ENCODE measurements around the gene DCDC2C.

Gene DCDC2C

GRCh38 chr2:3709225-3709624 is 5.8 kb downstream of the DCDC2C start:
- no peak for DNase-seq (ENCODE audit: low read depth in 3 of 3)

- no peak for DNase-seq (ENCODE audit: low read depth in 3 of 3)
Observed at GRCh38 chr2:3712424-3712823, 9.0 kb downstream of the DCDC2C start.

- DNase-seq (ENCODE audit: low read depth in 3 of 3) = no peak
Observed at GRCh38 chr2:3712831-3713503, 9.6 kb downstream of the DCDC2C start.

- no peak for DNase-seq (ENCODE audit: low read depth in 3 of 3)
Observed at GRCh38 chr2:3718679-3719078, 15.3 kb downstream of the DCDC2C start.

DNA sequence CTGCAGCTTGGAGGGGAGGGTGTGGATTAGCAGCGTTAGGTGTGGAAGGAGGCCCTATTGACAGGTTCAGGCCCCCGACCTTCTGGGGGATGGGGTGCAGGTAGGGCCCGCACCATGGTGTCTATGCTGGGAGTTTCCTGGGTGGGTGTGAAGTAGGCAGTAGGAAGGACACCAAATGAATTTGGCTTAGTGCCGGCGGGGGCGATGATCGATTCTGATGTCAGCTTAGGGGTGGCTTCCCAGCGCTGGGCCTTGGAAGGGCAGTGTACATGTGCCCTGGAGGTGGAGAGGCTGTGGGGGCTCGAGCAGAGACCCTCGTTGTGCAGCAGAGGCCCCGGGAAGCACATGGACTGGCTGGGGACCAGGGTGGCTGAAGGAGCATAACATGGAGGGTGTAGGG is 21.6 kb downstream of the DCDC2C start:
- DNase-seq (ENCODE audit: low read depth in 3 of 3) = no peak

DNA sequence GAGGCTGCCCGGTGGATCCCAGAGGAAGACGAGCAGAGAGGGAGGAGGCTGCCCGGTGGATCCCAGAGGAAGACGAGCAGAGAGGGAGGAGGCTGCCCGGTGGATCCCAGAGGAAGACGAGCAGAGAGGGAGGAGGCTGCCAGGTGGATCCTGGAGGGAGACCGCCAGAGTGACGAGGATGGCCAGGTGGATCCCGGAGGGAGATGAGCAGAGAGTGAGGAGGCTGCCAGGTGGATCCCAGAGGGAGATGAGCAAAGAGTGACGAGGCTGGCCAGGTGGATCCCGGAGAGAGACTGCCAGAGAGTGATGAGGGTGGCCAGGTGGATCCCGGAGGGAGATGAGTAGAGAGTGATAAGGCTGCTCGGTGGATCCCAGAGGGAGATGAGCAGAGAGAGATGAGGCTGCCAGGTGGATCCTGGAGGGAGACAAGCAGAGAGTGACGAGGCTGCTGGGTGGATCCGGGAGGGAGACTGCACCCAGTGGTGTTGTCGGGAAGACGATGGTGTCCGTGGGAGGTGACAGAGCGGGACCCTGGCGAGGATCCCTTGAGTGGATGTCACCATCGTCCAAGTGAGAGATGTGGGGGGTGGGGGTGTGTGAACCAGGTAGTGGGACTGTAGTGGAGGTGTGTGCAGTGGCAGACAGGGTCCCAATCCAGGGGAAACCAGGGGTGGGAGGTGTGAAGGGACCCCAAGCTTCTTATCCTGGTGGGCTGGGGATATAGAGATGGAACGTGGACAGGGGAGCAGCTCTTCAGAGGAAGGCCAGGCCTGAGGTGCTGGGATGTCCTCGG is 22.3 kb downstream of the DCDC2C start:
- no peak for DNase-seq (ENCODE audit: low read depth in 3 of 3)

DNA sequence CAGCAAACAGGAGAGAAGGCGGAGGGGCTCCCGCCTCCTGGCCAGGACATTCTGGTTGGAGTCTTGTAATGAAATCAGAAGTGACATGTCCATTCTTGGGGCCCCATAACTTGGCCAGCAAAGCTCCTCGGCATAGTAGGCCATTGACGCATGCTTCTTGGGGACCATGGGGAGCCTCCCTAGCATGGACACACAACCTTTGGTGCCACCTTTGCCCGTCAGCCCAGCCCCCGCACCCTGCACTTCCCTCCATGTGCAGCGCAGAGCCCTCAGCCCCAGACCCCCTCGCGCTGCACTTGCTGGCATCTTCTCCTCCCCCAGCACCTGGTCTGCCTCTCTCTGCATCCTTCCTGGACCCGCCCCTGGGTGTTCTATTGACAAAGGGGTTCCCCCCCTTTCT is 23.1 kb downstream of the DCDC2C start:
- DNase-seq (ENCODE audit: low read depth in 3 of 3) = no peak

DNA sequence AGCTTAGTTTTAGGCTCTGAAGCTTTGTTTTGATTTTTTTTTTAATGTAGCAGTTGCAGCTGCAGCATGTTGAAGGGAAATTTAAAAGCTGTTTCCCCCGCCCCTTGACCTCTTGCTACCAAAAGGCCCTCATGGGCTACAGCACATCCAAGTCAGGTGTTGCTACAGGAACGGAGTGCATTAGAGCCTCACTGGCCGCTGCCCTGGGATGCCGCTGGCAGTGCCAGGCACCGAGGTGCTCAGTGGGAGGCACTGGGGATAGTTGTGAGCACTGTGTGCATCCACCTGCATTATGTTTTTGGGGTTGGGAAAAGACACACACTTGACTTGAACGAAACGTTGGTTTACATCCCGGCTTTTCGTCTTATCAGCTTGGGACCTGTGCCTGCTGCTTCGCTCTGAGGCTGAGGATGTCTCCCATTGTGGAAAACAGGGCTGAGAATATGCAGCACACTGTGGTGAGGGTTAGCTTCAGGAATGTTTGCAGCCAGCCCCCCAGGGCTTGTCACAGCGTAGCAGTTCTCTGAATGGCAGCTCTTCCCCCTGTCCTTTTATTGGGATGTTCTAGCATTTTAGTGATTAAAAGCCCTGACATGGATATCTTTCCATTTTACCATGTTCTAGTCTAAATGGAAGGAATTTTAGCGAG is 24.1 kb downstream of the DCDC2C start:
- DNase-seq (ENCODE audit: low read depth in 3 of 3) = no peak

DNA sequence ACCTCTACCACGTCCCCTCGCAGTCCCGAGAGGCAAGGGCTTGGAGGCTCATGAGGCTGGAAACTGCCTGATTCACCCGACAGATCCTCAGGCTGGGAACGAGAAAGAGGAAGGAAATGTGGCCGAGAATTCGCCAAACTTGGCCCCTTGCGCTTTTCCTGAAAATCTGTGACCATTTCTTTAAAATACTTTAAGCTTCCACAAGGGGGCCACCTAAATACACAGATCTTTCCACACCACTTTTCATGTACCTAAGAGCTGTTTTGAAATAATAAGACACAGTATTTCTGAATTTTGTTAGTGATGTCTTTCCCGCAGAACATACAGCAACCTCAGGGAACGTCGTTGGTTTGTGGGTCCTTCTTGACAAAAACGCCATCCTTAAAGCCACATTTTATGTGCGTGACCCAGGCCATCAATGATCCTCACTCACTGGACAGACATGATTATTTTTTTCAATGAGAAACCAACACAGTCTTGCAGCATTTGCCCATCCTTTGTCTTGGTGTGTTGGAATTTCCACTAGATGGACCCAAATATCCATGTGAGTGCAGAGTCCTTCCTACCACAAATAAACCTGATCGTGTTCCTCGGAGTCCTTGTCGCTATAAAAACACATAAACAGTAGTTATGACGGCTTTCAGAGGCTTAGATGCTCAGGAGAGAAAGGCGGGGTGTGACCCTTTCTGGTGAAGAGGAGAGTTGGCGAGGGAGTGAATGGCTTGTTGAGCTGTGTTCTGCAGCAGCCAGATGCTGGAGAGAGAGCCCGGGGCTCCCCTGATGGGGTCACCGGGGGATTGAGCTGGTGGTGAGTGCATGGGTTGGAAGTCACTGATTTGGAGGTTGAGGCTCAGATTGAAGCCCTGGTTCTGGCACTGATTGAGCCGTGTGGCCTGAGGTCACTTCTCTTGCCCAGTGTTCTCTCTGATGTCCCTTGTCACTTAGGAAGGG is 25.0 kb downstream of the DCDC2C start:
- DNase-seq (ENCODE audit: low read depth in 3 of 3) = no peak

- no peak for DNase-seq (ENCODE audit: low read depth in 3 of 3)
Observed at GRCh38 chr2:3729055-3729448, 25.7 kb downstream of the DCDC2C start.

DNA sequence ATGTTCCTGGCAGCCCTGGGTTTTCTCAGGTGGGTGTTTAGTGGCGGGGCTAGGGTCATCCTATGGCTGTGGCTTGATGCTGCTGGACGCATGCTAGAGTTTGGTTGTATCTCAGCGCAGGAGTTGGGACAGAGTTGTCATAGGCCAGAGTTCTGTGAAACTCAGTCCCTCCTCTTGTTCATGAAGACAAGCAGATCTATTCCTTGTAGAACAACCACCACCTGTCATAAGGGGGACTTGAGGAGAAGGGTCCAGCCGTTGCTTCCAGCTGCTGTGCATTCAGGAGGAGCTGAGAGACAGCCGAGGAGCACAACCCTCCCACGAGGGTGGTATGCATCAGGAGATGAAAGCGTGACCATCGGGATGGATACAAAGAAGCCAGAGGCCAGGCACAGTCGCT is 26.4 kb downstream of the DCDC2C start:
- no peak for DNase-seq (ENCODE audit: low read depth in 3 of 3)

DNA sequence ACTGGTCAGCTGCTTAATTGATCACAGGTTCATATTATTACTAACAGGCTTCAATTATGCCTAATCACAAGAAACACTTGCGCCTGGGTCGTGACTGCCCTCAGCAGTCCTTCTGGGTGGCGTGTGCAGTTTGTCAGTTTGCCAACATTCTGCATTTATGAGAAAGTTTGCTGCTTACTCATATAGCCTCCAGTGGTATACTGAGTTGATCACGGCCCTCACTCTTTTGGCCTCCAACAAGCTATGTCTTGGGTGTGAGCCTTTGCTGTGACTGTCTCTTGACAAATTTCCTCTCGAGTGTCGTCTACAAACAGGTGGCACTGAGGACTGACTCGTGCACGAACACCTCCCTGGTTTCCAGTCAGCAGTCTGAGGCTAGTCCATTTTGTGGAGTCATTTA is 27.3 kb downstream of the DCDC2C start:
- no peak for DNase-seq (ENCODE audit: low read depth in 3 of 3)

DNA sequence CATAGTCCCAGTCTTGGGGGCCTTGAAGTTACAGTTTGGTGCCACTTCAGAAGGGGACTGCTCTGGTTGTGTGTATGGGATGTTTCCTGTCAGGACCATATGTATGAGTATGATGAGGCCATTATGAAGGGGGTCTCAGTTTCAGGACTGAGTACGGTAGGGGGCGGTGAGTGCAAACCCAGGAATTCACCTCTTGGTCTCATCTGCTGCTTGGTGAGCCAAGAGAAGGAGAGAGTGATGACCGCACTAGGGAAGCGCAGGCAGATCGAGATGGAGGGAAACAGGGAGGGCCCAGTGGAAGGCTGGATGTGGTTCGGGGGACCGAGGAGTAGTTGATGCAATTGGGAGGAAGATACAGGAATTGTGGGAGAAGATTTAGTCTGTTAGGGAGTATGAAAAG is 28.5 kb downstream of the DCDC2C start:
- DNase-seq (ENCODE audit: low read depth in 3 of 3) = no peak

GRCh38 chr2:3736112-3736511 is 32.7 kb downstream of the DCDC2C start:
- DNase-seq (ENCODE audit: low read depth in 3 of 3) = no peak

GRCh38 chr2:3737128-3737527 is 33.8 kb downstream of the DCDC2C start:
- no peak for DNase-seq (ENCODE audit: low read depth in 3 of 3)

DNA sequence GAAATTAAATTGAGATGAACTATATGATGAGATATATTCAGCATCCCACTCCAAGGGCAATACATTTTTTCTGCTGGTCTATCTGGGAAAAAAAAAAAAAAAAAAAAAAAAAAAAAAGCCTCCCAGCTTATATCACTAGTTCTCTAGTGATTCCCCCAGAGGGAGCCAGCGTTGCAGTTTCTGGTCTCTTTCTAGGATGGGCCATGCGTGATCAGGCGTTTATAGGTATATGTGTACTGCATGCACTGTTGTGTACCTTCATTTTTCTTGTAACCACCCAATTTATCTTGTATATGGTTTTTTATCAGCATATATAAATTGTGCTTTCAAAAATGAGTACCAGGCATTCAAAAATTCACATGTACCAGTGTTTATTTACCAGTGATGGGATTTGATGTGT is 35.1 kb downstream of the DCDC2C start:
- no peak for DNase-seq (ENCODE audit: low read depth in 3 of 3)

DNA sequence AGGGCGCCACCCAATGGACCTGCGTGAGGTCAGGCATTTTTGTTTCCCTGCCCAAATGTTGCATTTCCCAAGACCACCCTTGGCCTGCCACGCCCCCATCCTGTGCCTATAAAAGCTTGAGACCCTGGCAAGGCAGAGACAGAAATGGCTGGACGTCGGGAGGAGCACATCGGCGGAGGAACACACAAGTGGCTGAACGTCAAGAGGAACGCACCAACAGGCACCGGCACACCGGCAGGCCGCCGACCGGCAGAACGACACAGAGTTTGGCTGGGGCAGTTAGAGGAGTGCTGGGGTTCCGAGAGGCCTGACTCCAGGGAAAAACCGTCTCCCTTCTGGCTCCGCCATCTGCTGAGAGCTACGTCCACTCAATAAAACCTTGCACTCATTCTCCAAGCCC is 35.9 kb downstream of the DCDC2C start:
- DNase-seq (ENCODE audit: low read depth in 3 of 3) = no peak

DNA sequence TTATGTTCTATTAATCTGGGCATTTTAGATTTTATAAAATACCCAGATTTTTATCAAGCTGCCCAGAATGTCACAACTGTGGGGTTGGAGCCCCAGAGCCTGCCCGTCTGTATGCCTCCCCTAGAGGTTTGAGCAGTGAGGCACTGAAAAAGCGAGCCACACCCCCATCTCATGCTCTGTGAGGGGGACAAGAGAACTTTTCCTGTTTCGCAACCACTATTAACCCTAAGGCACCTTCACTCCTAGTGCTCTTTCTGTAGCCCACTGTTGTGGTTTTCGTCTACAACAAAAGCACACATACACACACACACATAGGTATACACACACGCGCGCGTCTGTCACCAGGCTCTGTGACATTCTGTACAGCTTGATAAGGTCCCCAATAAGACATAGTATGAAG is 38.0 kb downstream of the DCDC2C start:
- no peak for DNase-seq (ENCODE audit: low read depth in 3 of 3)

DNA sequence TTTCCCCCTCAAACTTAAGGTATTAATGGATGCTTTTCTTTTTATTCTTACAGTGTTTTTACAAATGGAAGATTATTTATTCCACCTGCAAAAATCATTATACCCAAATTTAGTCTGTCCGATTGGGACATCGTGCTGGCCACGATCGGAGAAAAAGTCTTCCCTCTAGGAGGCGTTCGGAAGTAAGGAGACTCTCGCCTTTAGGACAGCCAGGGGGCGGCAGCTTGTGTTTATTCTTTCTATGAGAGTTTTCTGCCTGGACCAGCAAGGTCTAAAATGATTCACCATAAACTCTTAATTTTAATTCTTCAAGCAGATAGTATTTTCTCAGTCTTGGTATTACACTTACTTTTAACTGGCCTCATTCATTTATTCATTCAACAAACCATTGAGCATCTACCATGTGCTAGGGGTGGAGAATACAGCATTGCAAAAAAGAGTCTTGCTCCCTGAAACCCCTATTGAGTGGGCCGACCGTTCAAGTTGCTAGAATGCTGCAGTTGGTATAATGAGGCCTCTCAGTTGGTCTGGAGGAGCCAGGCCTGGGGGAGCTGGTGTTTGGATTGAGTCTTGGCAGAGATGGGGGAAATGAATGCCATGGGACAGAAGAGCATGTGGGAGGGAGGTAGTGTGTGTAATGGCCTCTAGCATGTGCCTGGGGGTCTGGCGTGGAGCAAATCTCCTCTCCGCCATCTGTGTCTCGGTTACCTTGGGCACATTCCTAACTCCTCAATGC is 38.7 kb downstream of the DCDC2C start:
- no peak for DNase-seq (ENCODE audit: low read depth in 3 of 3)

- DNase-seq (ENCODE audit: low read depth in 3 of 3) = no peak
Observed at GRCh38 chr2:3742743-3743508, 39.6 kb downstream of the DCDC2C start.

All from stimulated activated CD4-positive, alpha-beta T cell treated with anti-CD3 and anti-CD28 coated beads, TNF-alpha, amount 100 ng/mL, for 4 hours (primary cell).